ENCODE measurements around the gene CDH4. TPM values are rescaled to one million over a fixed set of nuclear protein-coding genes. Genes with fewer than 3 reads are reported as not detected.

CDH4 gene
- total and polyA plus RNA-seq, 2 donors from 2014 or later, result 1.1 TPM; not detected in 1

GRCh38 chr20:61517419-61517818 lies 265.4 kb downstream of the CDH4 start:
- H3K4me1 ChIP-seq (ENCODE audit: control insufficient read depth in 2 of 3, insufficient read depth in 2 of 3, low read depth in 1 of 3, low read length in 3 of 3), result no peaks in the 10 kb centered on the region
- no peak overlapping the region for H3K4me3 ChIP-seq (ENCODE audit: low read length in 3 of 3)
- no peaks in the 10 kb centered on the region for H3K27me3 ChIP-seq (ENCODE audit: control insufficient read depth, insufficient read depth, low read length)
- H3K9ac ChIP-seq (ENCODE audit: low read length in 3 of 3), result no peak overlapping the region
- TF ChIP-seq CTCF (IDR thresholded peaks at IDR 0.05; ENCODE audit: borderline replicate concordance, extremely low read depth, insufficient read depth), result no peak
- H3K27ac ChIP-seq (ENCODE audit: low read depth in 2 of 2, low read length in 2 of 2), result no peak overlapping the region
- H3K9me3 ChIP-seq (ENCODE audit: control insufficient read depth in 2 of 3, insufficient read depth in 1 of 3, low read length in 3 of 3), result no peaks in the 10 kb centered on the region
- H3K36me3 ChIP-seq (ENCODE audit: control insufficient read depth in 2 of 3, insufficient read depth in 3 of 3, low read length in 3 of 3), result no peaks in the 10 kb centered on the region
- intact Hi-C loops (cut with DNase I), result no loop called here
- no peak for FAIRE-seq
- DNase-seq, result peak in 1 of 5 donors; percentile 19

- intact Hi-C loops (cut with DNase I), result no loop called here
- no peak overlapping the region for H3K27ac ChIP-seq (ENCODE audit: low read depth in 2 of 2, low read length in 2 of 2)
- DNase-seq (no peak), FAIRE-seq (no peak)
- no peaks in the 10 kb centered on the region for H3K9me3 ChIP-seq (ENCODE audit: control insufficient read depth in 2 of 3, insufficient read depth in 1 of 3, low read length in 3 of 3)
- H3K4me1 ChIP-seq (ENCODE audit: control insufficient read depth in 2 of 3, insufficient read depth in 2 of 3, low read depth in 1 of 3, low read length in 3 of 3), result no peaks in the 10 kb centered on the region
- no peaks in the 10 kb centered on the region for H3K36me3 ChIP-seq (ENCODE audit: control insufficient read depth in 2 of 3, insufficient read depth in 3 of 3, low read length in 3 of 3)
- no peak overlapping the region for H3K9ac ChIP-seq (ENCODE audit: low read length in 3 of 3)
- H3K27me3 ChIP-seq (ENCODE audit: control insufficient read depth, insufficient read depth, low read length), result no peaks in the 10 kb centered on the region
- H3K4me3 ChIP-seq (ENCODE audit: low read length in 3 of 3), result no peak overlapping the region
- no peak for TF ChIP-seq CTCF (IDR thresholded peaks at IDR 0.05; ENCODE audit: borderline replicate concordance, extremely low read depth, insufficient read depth)
Observed at GRCh38 chr20:61518424-61518951, 266.4 kb downstream of the CDH4 start.

- Histone ChIP-seq H3K36me3 (ENCODE audit: control insufficient read depth in 2 of 3, insufficient read depth in 3 of 3, low read length in 3 of 3) (no peaks in the 10 kb centered on the region), H3K27ac (ENCODE audit: low read depth in 2 of 2, low read length in 2 of 2) (no peak overlapping the region), H3K4me1 (ENCODE audit: control insufficient read depth in 2 of 3, insufficient read depth in 2 of 3, low read depth in 1 of 3, low read length in 3 of 3) (no peaks in the 10 kb centered on the region), H3K9me3 (ENCODE audit: control insufficient read depth in 2 of 3, insufficient read depth in 1 of 3, low read length in 3 of 3) (no peaks in the 10 kb centered on the region), H3K27me3 (ENCODE audit: control insufficient read depth, insufficient read depth, low read length) (no peaks in the 10 kb centered on the region), H3K9ac (ENCODE audit: low read length in 3 of 3) (no peak overlapping the region), H3K4me3 (ENCODE audit: low read length in 3 of 3) (no peak overlapping the region)
- no peak for TF ChIP-seq CTCF (IDR thresholded peaks at IDR 0.05; ENCODE audit: borderline replicate concordance, extremely low read depth, insufficient read depth)
- FAIRE-seq, result no peak
- intact Hi-C loops (cut with DNase I), result no loop called here
- no peak for DNase-seq
Observed at GRCh38 chr20:61519488-61519887, 267.4 kb downstream of the CDH4 start.

Measured in kidney (tissue), 14 donors.